ENCODE measurements around the gene UGT1A7. TPM values are rescaled to one million over a fixed set of nuclear protein-coding genes. Genes with fewer than 3 reads are reported as not detected.

Gene UGT1A7
- total and polyA plus RNA-seq, 4 donors = 0.45 TPM; not detected in 3

- no peak for TF ChIP-seq CTCF (IDR thresholded peaks at IDR 0.05; ENCODE audit: control extremely low read depth, extremely low read depth)
- ATAC-seq (ENCODE audit: insufficient read depth, low FRiP score) = no peak
- Histone ChIP-seq H3K27me3 (ENCODE audit: control insufficient read depth in 3 of 3, insufficient read depth in 3 of 3, low read length in 2 of 3) (no peaks in the 10 kb centered on the region), H3K9ac (ENCODE audit: insufficient read depth in 1 of 2, low read length in 2 of 2) (no peak overlapping the region), H3K4me3 (no peak overlapping the region), H3K4me1 (ENCODE audit: control insufficient read depth in 5 of 5, insufficient read depth in 5 of 5, low read length in 5 of 5) (no peaks in the 10 kb centered on the region), H3K27ac (ENCODE audit: low read depth in 1 of 2, low read length in 1 of 2) (no peak overlapping the region), H3K9me3 (ENCODE audit: control insufficient read depth in 4 of 4, insufficient read depth in 3 of 4, low read length in 3 of 4) (no peaks in the 10 kb centered on the region), H3K36me3 (ENCODE audit: control insufficient read depth in 4 of 4, insufficient read depth in 4 of 4, low read length in 4 of 4) (no peaks in the 10 kb centered on the region)
- 90 to 95% methylated on average over 7 of the region's 7 CpGs for WGBS, 2 donors
- no peak for DNase-seq
Measured at GRCh38 chr2:233789554-233789953, 107.9 kb downstream of the UGT1A7 start.

- ATAC-seq (ENCODE audit: insufficient read depth, low FRiP score) (no peak), DNase-seq (no peak)
- Histone ChIP-seq H3K4me3 (no peak overlapping the region), H3K36me3 (ENCODE audit: control insufficient read depth in 4 of 4, insufficient read depth in 4 of 4, low read length in 4 of 4) (no peaks in the 10 kb centered on the region), H3K9ac (ENCODE audit: insufficient read depth in 1 of 2, low read length in 2 of 2) (no peak overlapping the region), H3K27ac (ENCODE audit: low read depth in 1 of 2, low read length in 1 of 2) (no peak overlapping the region), H3K27me3 (ENCODE audit: control insufficient read depth in 3 of 3, insufficient read depth in 3 of 3, low read length in 2 of 3) (no peaks in the 10 kb centered on the region), H3K4me1 (ENCODE audit: control insufficient read depth in 5 of 5, insufficient read depth in 5 of 5, low read length in 5 of 5) (no peaks in the 10 kb centered on the region), H3K9me3 (ENCODE audit: control insufficient read depth in 4 of 4, insufficient read depth in 3 of 4, low read length in 3 of 4) (no peaks in the 10 kb centered on the region)
- no peak for TF ChIP-seq CTCF (IDR thresholded peaks at IDR 0.05; ENCODE audit: control extremely low read depth, extremely low read depth)
- WGBS, 2 donors = 85 to 89% methylated on average over 18 of the region's 18 CpGs
Measured at GRCh38 chr2:233791151-233791882, 109.6 kb downstream of the UGT1A7 start.

GRCh38 chr2:233791883-233792329 is 110.2 kb downstream of the UGT1A7 start:
- no peak overlapping the region for H3K4me3 ChIP-seq
- H3K4me1 ChIP-seq (ENCODE audit: control insufficient read depth in 5 of 5, insufficient read depth in 5 of 5, low read length in 5 of 5) = no peaks in the 10 kb centered on the region
- H3K27me3 ChIP-seq (ENCODE audit: control insufficient read depth in 3 of 3, insufficient read depth in 3 of 3, low read length in 2 of 3) = no peaks in the 10 kb centered on the region
- DNase-seq = no peak
- no peak for ATAC-seq (ENCODE audit: insufficient read depth, low FRiP score)
- H3K9me3 ChIP-seq (ENCODE audit: control insufficient read depth in 4 of 4, insufficient read depth in 3 of 4, low read length in 3 of 4) = no peaks in the 10 kb centered on the region
- no peak for TF ChIP-seq CTCF (IDR thresholded peaks at IDR 0.05; ENCODE audit: control extremely low read depth, extremely low read depth)
- WGBS, 2 donors = 84 to 88% methylated on average over 9 of the region's 9 CpGs
- no peaks in the 10 kb centered on the region for H3K36me3 ChIP-seq (ENCODE audit: control insufficient read depth in 4 of 4, insufficient read depth in 4 of 4, low read length in 4 of 4)
- no peak overlapping the region for H3K9ac ChIP-seq (ENCODE audit: insufficient read depth in 1 of 2, low read length in 2 of 2)
- H3K27ac ChIP-seq (ENCODE audit: low read depth in 1 of 2, low read length in 1 of 2) = no peak overlapping the region

- Histone ChIP-seq H3K27me3 (ENCODE audit: control insufficient read depth in 3 of 3, insufficient read depth in 3 of 3, low read length in 2 of 3) (no peaks in the 10 kb centered on the region), H3K27ac (ENCODE audit: low read depth in 1 of 2, low read length in 1 of 2) (no peak overlapping the region), H3K9ac (ENCODE audit: insufficient read depth in 1 of 2, low read length in 2 of 2) (no peak overlapping the region), H3K4me3 (no peak overlapping the region), H3K9me3 (ENCODE audit: control insufficient read depth in 4 of 4, insufficient read depth in 3 of 4, low read length in 3 of 4) (no peaks in the 10 kb centered on the region), H3K36me3 (ENCODE audit: control insufficient read depth in 4 of 4, insufficient read depth in 4 of 4, low read length in 4 of 4) (no peaks in the 10 kb centered on the region), H3K4me1 (ENCODE audit: control insufficient read depth in 5 of 5, insufficient read depth in 5 of 5, low read length in 5 of 5) (no peaks in the 10 kb centered on the region)
- ATAC-seq (ENCODE audit: insufficient read depth, low FRiP score) = no peak
- TF ChIP-seq CTCF (IDR thresholded peaks at IDR 0.05; ENCODE audit: control extremely low read depth, extremely low read depth) = no peak
- WGBS, 2 donors = 83 to 89% methylated on average over 7 of the region's 7 CpGs
- no peak for DNase-seq
Measured at GRCh38 chr2:233792720-233793119, 111.0 kb downstream of the UGT1A7 start.

Measured in lung (tissue), 12 donors.